Pons (tissue), 1 donor: Measurements from ENCODE around the gene OTX2.

ENCODE experiments used
- DNase-seq: peaks from one replicate; pipeline ENCODE4 v3.0.0-alpha.2; 2016; ENCODE audit warnings: low spot score

Gene OTX2

GRCh38 chr14:56796259-56796658 lies 14.0 kb downstream of the OTX2 start:
- DNase-seq: no peak

- DNase-seq: no peak
Observed at GRCh38 chr14:56795284-56795622, 15.0 kb downstream of the OTX2 start.

- DNase-seq: no peak
Observed at GRCh38 chr14:56794557-56795283, 15.6 kb downstream of the OTX2 start.

GRCh38 chr14:56794088-56794556 lies 16.2 kb downstream of the OTX2 start:
- DNase-seq: no peak

- DNase-seq: no peak
Observed at GRCh38 chr14:56789955-56790354, 20.3 kb downstream of the OTX2 start.

GRCh38 chr14:56787530-56787929 lies 22.7 kb downstream of the OTX2 start:
- no peak for DNase-seq

GRCh38 chr14:56782711-56783110 lies 27.6 kb downstream of the OTX2 start:
- no peak for DNase-seq

- no peak for DNase-seq
Observed at GRCh38 chr14:56774503-56774902, 35.8 kb downstream of the OTX2 start.

GRCh38 chr14:56770512-56770911 lies 39.8 kb downstream of the OTX2 start:
- no peak for DNase-seq

GRCh38 chr14:56760164-56760914 lies 49.9 kb downstream of the OTX2 start:
- no peak for DNase-seq

GRCh38 chr14:56759633-56760032 lies 50.6 kb downstream of the OTX2 start:
- no peak for DNase-seq

- no peak for DNase-seq
Observed at GRCh38 chr14:56759094-56759493, 51.2 kb downstream of the OTX2 start.

- DNase-seq: no peak
Observed at GRCh38 chr14:56754921-56755320, 55.4 kb downstream of the OTX2 start.

GRCh38 chr14:56753396-56753795 lies 56.9 kb downstream of the OTX2 start:
- no peak for DNase-seq

- no peak for DNase-seq
Observed at GRCh38 chr14:56752428-56752827, 57.9 kb downstream of the OTX2 start.

- no peak for DNase-seq
Observed at GRCh38 chr14:56751471-56751870, 58.8 kb downstream of the OTX2 start.
